ENCODE data around the gene ANKRD20A1.
"Not testable (repeated sequence)": the region's sequence is repeated elsewhere in the genome, so short reads cannot be mapped to it uniquely, and the experiment has no call there.

ANKRD20A1 gene

GRCh38 chr9:67858871-67859270 is at the start of gene ANKRD20A1:
Gene ANKRD20A1, plus strand, starts transcription at chr9:67858931. Its CDS starts 496 bp downstream, at chr9:67859427.
- not testable (repeated sequence) for DNase-seq (ENCODE audit: low read depth)

GRCh38 chr9:67832088-67832487 is 26.6 kb upstream of the ANKRD20A1 start:
- not testable (repeated sequence) for DNase-seq (ENCODE audit: low read depth)
